NCI-H526 (cell line): ENCODE data around the gene ZNF500.

ENCODE experiments used
- DNase-seq, 2 experiments: peaks; one replicate each; lab custom pipeline; 2025; lab: John Stamatoyannopoulos, UW

The ZNF500 gene

GRCh38 chr16:4704491-4704890, 62.5 kb downstream of the ZNF500 start:
- no peak for DNase-seq

GRCh38 chr16:4703906-4704305, 63.1 kb downstream of the ZNF500 start:
- DNase-seq: no peak

GRCh38 chr16:4702466-4702808, 64.5 kb downstream of the ZNF500 start:
- no peak for DNase-seq

GRCh38 chr16:4701791-4702465, 65.0 kb downstream of the ZNF500 start:
- no peak for DNase-seq

GRCh38 chr16:4700997-4701743, 65.8 kb downstream of the ZNF500 start:
- DNase-seq: no peak

GRCh38 chr16:4700380-4700996, 66.5 kb downstream of the ZNF500 start:
- no peak for DNase-seq

GRCh38 chr16:4699046-4699556, 67.9 kb downstream of the ZNF500 start:
- no peak for DNase-seq

- DNase-seq: no peak
Observed at GRCh38 chr16:4698321-4699045, 68.5 kb downstream of the ZNF500 start.
